ENCODE measurements around the gene DHODH. TPM values are rescaled to one million over a fixed set of nuclear protein-coding genes. Genes with fewer than 3 reads are reported as not detected.
"Not testable (repeated sequence)": the region's sequence is repeated elsewhere in the genome, so short reads cannot be mapped to it uniquely, and the experiment has no call there.

Gene DHODH
- total RNA-seq, 4 donors from 2014 or later = 8.2 to 12.0 (median 9.3) TPM

DNA sequence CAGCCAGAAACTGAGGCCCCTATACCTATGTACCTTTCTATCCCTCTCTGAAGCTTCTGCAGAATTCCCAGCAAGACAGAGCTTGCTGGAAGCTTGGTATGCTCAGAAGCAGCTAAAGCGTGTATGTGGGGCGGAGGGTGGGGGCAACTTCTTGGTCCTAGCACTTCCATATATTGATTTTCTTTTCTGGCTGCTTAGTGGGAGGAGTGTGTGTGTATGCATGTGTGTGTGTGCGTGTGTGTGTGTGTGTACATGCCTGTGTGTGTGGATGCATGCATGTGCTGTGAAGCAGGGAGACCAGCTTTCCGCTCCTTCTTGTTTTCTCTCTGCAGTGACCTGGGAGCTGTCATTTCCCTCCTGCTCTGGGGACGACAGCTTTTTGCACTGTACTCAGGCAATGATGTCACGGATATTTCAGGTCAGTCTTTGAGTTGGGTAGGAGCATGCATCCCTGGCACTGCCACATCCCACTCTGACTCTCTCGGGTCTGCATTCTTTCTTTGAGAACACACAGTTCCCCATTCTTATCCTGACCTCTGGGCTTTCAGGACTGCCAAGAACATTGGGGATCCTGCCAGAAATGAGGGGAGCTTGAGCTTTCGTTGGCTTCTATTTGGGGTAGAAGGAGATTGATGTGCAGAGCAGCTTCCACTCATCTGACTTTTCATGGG is 65.2 kb downstream of the DHODH start:
- no peaks in the 10 kb centered on the region for H3K9me3 ChIP-seq
- 43 to 44% methylated on average over 8 of the region's 8 CpGs for WGBS, 2 donors
- TF ChIP-seq POLR2A (IDR thresholded peaks at IDR 0.05) = no peak
- peak; percentile 21 to 61 for TF ChIP-seq EP300 (IDR thresholded peaks at IDR 0.05)
- H3K27ac ChIP-seq = peak overlapping the region; percentile 61 to 87 (median 72)
- H3K4me3 ChIP-seq = peak overlapping the region in 1 of 4 donors; percentile 17
- no peaks in the 10 kb centered on the region for H3K27me3 ChIP-seq
- H3K4me1 ChIP-seq = peaks cover 0 to 50% (median 15%) of the 10 kb centered on the region in 4 donors
- DNase-seq (ENCODE audit: low spot score in 2 of 2) = peak in 1 of 2 donors; percentile 10
- peaks cover 0 to 9% (median 0%) of the 10 kb centered on the region in 3 donors for H3K36me3 ChIP-seq

GRCh38 chr16:72075067-72075466 is 66.5 kb downstream of the DHODH start:
- not testable (repeated sequence) for DNase-seq (ENCODE audit: low spot score in 2 of 2); H3K27me3 ChIP-seq; H3K9me3 ChIP-seq; H3K36me3 ChIP-seq; H3K4me3 ChIP-seq
- whole genome bisulfite sequencing, 2 donors = 50 to 81% methylated on average over 1 to 2 of the region's 6 CpGs
- H3K27ac ChIP-seq = peak overlapping the region in 2 of 4 donors; percentile 80 to 87
- peaks cover 0 to 43% (median 12%) of the 10 kb centered on the region in 4 donors for H3K4me1 ChIP-seq

Small RNAs within 50 kb of the gene (small RNA-seq; reads per million reads assigned to genes)
- not detected for gene RPL39P31

Other genes starting within 250 kb of the DHODH start
- 100 to 1,000 TPM in 1 of 4 donors, 10 to 100 TPM in 3; 68.4 to 100 (median 95.6) TPM for gene AP1G1, start 199.9 kb upstream of the DHODH start, total RNA-seq
- gene ATXN1L, start 162.8 kb upstream of the DHODH start, total RNA-seq = 10 to 100 TPM; 24.9 to 35.1 (median 30.0) TPM
- gene ZNF821, start 124.6 kb upstream of the DHODH start, total RNA-seq = 10 to 100 TPM in 1 of 4 donors, 1 to 10 TPM in 3; 3.5 to 18.9 (median 4.3) TPM
- gene IST1, start 113.2 kb upstream of the DHODH start, total RNA-seq = 100 to 1,000 TPM; 169 to 244 (median 204) TPM
- 1 to 10 TPM in 2 of 4 donors, under 1 TPM in 2; under 0.01 to 1.8 (median 0.74) TPM for gene PKD1L3, start 8.3 kb upstream of the DHODH start, total RNA-seq
- gene HP, start 45.8 kb downstream of the DHODH start, total RNA-seq = 10 to 100 TPM in 3 of 4 donors, 1 to 10 TPM in 1; 1.5 to 32.4 (median 27.5) TPM
- 1 to 10 TPM; 1.2 to 6.3 (median 5.1) TPM for gene HPR, start 54.5 kb downstream of the DHODH start, total RNA-seq
- 10 to 100 TPM; 13.1 to 20.5 (median 15.5) TPM for gene TXNL4B, start 84.9 kb downstream of the DHODH start, total RNA-seq
- 100 to 1,000 TPM in 1 of 4 donors, 10 to 100 TPM in 3; 74.1 to 111 (median 81.0) TPM for gene DHX38, start 85.1 kb downstream of the DHODH start, total RNA-seq
- gene PMFBP1, start 163.4 kb downstream of the DHODH start, total RNA-seq = 1 to 10 TPM in 1 of 4 donors, under 1 TPM in 3; 0.42 to 1.2 (median 0.51) TPM

All from tibial nerve (tissue), 4 donors.